ENCODE measurements around the gene OSBPL10. TPM values are rescaled to one million over a fixed set of nuclear protein-coding genes. Genes with fewer than 3 reads are reported as not detected.

The OSBPL10 gene
- total RNA-seq, 1 donor from 2014 or later = 18.8 TPM

GRCh38 chr3:31917303-31918005 is 63.6 kb downstream of the OSBPL10 start:
- Histone ChIP-seq H3K27me3 (ENCODE audit: low read depth) (no peaks in the 10 kb centered on the region), H3K9me3 (peaks cover 9% of the 10 kb centered on the region), H3K27ac (peak overlapping the region; percentile 18), H3K4me1 (peaks cover 35% of the 10 kb centered on the region), H3K36me3 (no peaks in the 10 kb centered on the region), H3K4me3 (peak overlapping the region; percentile 22)
- intact Hi-C loops (cut with DNase I) = no loop called here
- DNase-seq (no peak), ATAC-seq (no peak)
- TF ChIP-seq CTCF (IDR thresholded peaks at IDR 0.05) = no peak

DNA sequence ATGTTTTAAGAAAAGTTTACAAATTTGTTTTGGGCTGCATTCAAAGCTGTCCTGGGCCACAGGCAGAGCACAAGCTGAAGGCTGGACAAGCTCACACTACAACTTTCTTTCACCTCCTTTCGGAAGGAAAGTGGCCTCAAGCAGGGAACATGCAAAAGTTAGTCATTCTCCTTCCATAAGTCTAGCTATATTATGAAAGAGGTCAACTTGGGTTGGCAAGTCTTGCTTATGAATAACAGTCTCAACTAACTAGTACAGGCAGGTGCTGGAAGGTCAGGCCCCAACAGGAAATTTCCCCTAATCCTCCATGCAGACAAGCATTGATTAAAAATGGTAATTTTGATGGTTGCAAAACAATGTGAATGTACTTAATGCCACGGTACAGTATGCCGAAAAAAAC is 69.4 kb downstream of the OSBPL10 start:
- H3K27ac ChIP-seq = no peak overlapping the region
- H3K27me3 ChIP-seq (ENCODE audit: low read depth) = no peaks in the 10 kb centered on the region
- peaks cover 18% of the 10 kb centered on the region for H3K4me1 ChIP-seq
- ATAC-seq (no peak), DNase-seq (no peak)
- intact Hi-C loops (cut with DNase I) = no loop called here
- TF ChIP-seq CTCF (IDR thresholded peaks at IDR 0.05) = no peak
- no peak overlapping the region for H3K4me3 ChIP-seq
- no peaks in the 10 kb centered on the region for H3K36me3 ChIP-seq
- H3K9me3 ChIP-seq = no peaks in the 10 kb centered on the region

- H3K9me3 ChIP-seq = no peaks in the 10 kb centered on the region
- no peaks in the 10 kb centered on the region for H3K27me3 ChIP-seq (ENCODE audit: low read depth)
- no peak overlapping the region for H3K4me3 ChIP-seq
- DNase-seq (no peak), ATAC-seq (no peak)
- H3K27ac ChIP-seq = no peak overlapping the region
- no peaks in the 10 kb centered on the region for H3K36me3 ChIP-seq
- H3K4me1 ChIP-seq = peaks cover 13% of the 10 kb centered on the region
- intact Hi-C loops (cut with DNase I) = no loop called here
- no peak for TF ChIP-seq CTCF (IDR thresholded peaks at IDR 0.05)
Measured at GRCh38 chr3:31911124-31911523, 69.9 kb downstream of the OSBPL10 start.

- intact Hi-C loops (cut with DNase I) = no loop called here
- no peak overlapping the region for H3K27ac ChIP-seq
- TF ChIP-seq CTCF (IDR thresholded peaks at IDR 0.05) = no peak
- no peaks in the 10 kb centered on the region for H3K27me3 ChIP-seq (ENCODE audit: low read depth)
- no peak overlapping the region for H3K4me3 ChIP-seq
- H3K36me3 ChIP-seq = no peaks in the 10 kb centered on the region
- H3K4me1 ChIP-seq = peaks cover 16% of the 10 kb centered on the region
- ATAC-seq = no peak
- H3K9me3 ChIP-seq = no peaks in the 10 kb centered on the region
- no peak for DNase-seq
Measured at GRCh38 chr3:31909455-31909854, 71.6 kb downstream of the OSBPL10 start.

- ATAC-seq (peak in 1 of 2 donors; percentile 76), DNase-seq (no peak)
- H3K4me1 ChIP-seq = peaks cover 16% of the 10 kb centered on the region
- no peaks in the 10 kb centered on the region for H3K27me3 ChIP-seq (ENCODE audit: low read depth)
- H3K9me3 ChIP-seq = no peaks in the 10 kb centered on the region
- H3K27ac ChIP-seq = no peak overlapping the region
- no peak for TF ChIP-seq CTCF (IDR thresholded peaks at IDR 0.05)
- intact Hi-C loops (cut with DNase I) = no loop called here
- no peak overlapping the region for H3K4me3 ChIP-seq
- H3K36me3 ChIP-seq = no peaks in the 10 kb centered on the region
Measured at GRCh38 chr3:31908391-31909097, 72.5 kb downstream of the OSBPL10 start.

Data from lower lobe of right lung (tissue), 2 donors.